Measurements from ENCODE around the gene LRRN4. TPM values are rescaled to one million over a fixed set of nuclear protein-coding genes. Genes with fewer than 3 reads are reported as not detected.

Gene LRRN4
- not detected in 2 replicates for total RNA-seq
- long read RNA-seq, result 0 reads

DNA sequence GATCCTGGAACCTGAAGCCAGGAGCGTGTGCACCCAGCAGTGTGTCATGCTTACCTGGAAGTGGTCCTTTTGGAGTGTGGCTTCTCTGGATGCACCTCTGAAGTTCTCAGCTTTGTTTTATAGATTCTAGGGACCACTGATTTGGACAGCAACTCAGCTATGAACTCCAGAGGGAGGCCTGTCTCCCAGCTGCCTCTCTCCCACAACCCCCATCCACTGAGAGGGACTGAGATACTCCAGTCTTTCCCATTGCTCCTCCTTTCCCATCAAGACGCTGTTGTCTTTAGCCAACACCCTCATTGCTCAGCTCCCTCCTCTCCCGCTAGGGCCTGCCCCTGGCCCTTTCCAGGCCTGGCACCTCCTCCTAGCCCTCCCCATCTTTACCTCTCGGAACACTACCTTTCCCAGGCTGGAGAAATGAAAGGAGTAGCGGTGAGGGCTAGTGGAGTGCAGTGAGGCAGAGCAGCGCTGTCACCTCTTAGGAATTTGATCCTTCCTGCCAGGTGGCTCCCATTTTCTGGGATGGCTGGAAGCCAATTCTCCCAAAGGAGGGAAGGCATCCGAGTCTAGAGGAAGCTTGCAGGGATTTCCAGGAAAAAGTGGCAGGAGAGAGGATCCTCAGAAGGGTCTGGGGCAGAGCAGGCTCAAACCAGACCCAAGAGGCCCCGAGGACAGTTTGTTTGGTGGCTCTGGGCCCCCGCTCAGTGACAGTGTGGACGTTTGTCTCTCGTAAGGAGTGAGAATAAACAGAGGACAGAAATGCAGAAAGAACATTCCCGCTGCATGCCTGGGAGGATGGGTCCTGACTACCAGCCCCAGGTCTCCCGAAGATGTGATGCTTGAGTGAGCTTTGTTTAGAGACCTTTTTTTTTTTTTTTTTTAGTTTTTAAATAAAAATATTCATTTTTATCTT is at the start of gene LRRN4:
LRRN4 (minus strand) TSS at position 285 of the 913 bp plus-strand sequence. CDS start 1,261 bp downstream, outside the sequence.
- no peak for DNase-seq (ENCODE audit: low read depth, low spot score)

GRCh38 chr20:6103301-6103700 is 49.4 kb upstream of the LRRN4 start:
- H3K27me3 Mint-ChIP-seq (ENCODE audit: low read depth), result no peaks in the 10 kb centered on the region
- no peak overlapping the region for H3K27ac Mint-ChIP-seq (ENCODE audit: unreplicated experiment)
- H3K4me3 Mint-ChIP-seq, result no peak overlapping the region
- peaks cover 5% of the 10 kb centered on the region for H3K4me1 Mint-ChIP-seq
- TF ChIP-seq, protein P1, sequence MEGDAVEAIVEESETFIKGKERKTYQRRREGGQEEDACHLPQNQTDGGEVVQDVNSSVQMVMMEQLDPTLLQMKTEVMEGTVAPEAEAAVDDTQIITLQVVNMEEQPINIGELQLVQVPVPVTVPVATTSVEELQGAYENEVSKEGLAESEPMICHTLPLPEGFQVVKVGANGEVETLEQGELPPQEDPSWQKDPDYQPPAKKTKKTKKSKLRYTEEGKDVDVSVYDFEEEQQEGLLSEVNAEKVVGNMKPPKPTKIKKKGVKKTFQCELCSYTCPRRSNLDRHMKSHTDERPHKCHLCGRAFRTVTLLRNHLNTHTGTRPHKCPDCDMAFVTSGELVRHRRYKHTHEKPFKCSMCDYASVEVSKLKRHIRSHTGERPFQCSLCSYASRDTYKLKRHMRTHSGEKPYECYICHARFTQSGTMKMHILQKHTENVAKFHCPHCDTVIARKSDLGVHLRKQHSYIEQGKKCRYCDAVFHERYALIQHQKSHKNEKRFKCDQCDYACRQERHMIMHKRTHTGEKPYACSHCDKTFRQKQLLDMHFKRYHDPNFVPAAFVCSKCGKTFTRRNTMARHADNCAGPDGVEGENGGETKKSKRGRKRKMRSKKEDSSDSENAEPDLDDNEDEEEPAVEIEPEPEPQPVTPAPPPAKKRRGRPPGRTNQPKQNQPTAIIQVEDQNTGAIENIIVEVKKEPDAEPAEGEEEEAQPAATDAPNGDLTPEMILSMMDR (conservative IDR thresholded peaks at IDR 0.05), result no peak
- H3K9me3 Mint-ChIP-seq, result no peaks in the 10 kb centered on the region
- H3K36me3 Mint-ChIP-seq (ENCODE audit: low read depth), result no peaks in the 10 kb centered on the region
- no peak for DNase-seq (ENCODE audit: low read depth, low spot score)

More for the DNA sequence above, at the start of gene LRRN4:
- peaks cover 5% of the 10 kb centered on the region for H3K4me1 Mint-ChIP-seq
- peaks cover 3% of the 10 kb centered on the region for H3K36me3 Mint-ChIP-seq (ENCODE audit: low read depth)
- TF ChIP-seq, protein P1 (conservative IDR thresholded peaks at IDR 0.05), result no peak
- no peak within 1 kb of the TSS for H3K27ac Mint-ChIP-seq (ENCODE audit: unreplicated experiment)
- peaks cover 66% of the 10 kb centered on the region for H3K27me3 Mint-ChIP-seq (ENCODE audit: low read depth)
- no peaks in the 10 kb centered on the region for H3K9me3 Mint-ChIP-seq
- peak within 1 kb of the TSS; percentile 7 for H3K4me3 Mint-ChIP-seq

DNA sequence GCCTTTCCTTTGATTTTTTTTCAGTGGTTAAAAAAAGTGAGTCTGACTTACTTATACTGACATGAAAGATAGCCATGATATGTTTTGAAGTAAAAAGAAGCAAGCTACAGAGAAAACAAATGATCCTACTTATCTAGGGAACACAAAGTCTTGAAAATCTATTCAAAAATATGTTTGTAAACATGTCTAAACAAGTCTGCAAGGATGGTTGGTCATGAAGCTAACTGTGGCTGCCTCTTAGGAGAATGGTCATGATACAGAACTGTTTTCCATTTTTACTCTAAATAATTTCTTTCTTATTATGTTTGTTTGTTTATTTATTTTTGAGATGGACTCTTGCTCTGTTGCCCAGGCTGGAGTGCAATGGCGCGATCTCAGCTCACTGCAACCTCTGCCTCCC is 47.5 kb upstream of the LRRN4 start:
- TF ChIP-seq, protein P1 (conservative IDR thresholded peaks at IDR 0.05), result no peak
- peaks cover 3% of the 10 kb centered on the region for H3K4me1 Mint-ChIP-seq
- no peak for DNase-seq (ENCODE audit: low read depth, low spot score)
- H3K36me3 Mint-ChIP-seq (ENCODE audit: low read depth), result no peaks in the 10 kb centered on the region
- H3K27me3 Mint-ChIP-seq (ENCODE audit: low read depth), result peaks cover 2% of the 10 kb centered on the region
- no peaks in the 10 kb centered on the region for H3K9me3 Mint-ChIP-seq
- no peak overlapping the region for H3K4me3 Mint-ChIP-seq
- no peak overlapping the region for H3K27ac Mint-ChIP-seq (ENCODE audit: unreplicated experiment)

- DNase-seq (ENCODE audit: low read depth, low spot score), result no peak
Measured at GRCh38 chr20:6100246-6100645, 46.4 kb upstream of the LRRN4 start.

DNA sequence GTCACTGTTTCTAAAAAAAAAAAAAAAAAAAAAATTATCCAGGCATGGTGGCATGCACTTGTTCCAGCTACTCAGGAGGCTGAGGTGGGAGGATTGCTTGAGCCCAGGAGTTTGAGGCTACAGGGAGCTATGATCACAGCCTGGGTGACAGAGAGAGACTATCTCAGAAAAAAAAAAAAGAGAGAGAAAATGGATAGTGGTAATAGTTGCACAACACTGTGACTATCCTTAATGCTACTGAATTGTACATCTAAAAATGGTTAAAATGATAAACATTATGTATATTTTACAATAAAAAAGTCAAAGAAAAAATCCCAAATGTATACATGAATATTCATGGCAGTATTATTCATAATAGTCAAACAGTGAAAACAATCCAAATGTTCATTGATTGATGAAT is 46.0 kb upstream of the LRRN4 start:
- no peaks in the 10 kb centered on the region for H3K4me1 Mint-ChIP-seq
- no peak overlapping the region for H3K27ac Mint-ChIP-seq (ENCODE audit: unreplicated experiment)
- no peaks in the 10 kb centered on the region for H3K9me3 Mint-ChIP-seq
- H3K27me3 Mint-ChIP-seq (ENCODE audit: low read depth), result peaks cover 2% of the 10 kb centered on the region
- H3K36me3 Mint-ChIP-seq (ENCODE audit: low read depth), result no peaks in the 10 kb centered on the region
- TF ChIP-seq, protein P1 (conservative IDR thresholded peaks at IDR 0.05), result no peak
- H3K4me3 Mint-ChIP-seq, result no peak overlapping the region
- DNase-seq (ENCODE audit: low read depth, low spot score), result no peak

More at GRCh38 chr20:6100246-6100645, 46.4 kb upstream of the LRRN4 start:
- Mint-ChIP-seq H3K4me1 (no peaks in the 10 kb centered on the region), H3K9me3 (no peaks in the 10 kb centered on the region), H3K27ac (ENCODE audit: unreplicated experiment) (no peak overlapping the region), H3K36me3 (ENCODE audit: low read depth) (no peaks in the 10 kb centered on the region), H3K27me3 (ENCODE audit: low read depth) (peaks cover 2% of the 10 kb centered on the region), H3K4me3 (no peak overlapping the region)
- TF ChIP-seq, protein P1 (conservative IDR thresholded peaks at IDR 0.05), result no peak

Data from neural crest cell (in vitro differentiated cells).